Nephron (organoid): Measurements from ENCODE around the gene CTSH.
A peak's percentile ranks its signal among the peaks of the same experiment; 100 is the strongest.

Experiments used
- H3K27ac Mint-ChIP-seq, 3 experiments: 2 replicates each; pipeline ENCODE4 v1.8.0; 2020; ENCODE audit warnings: mixed read lengths in 3 of 3, mild to moderate bottlenecking in 2 of 3, moderate library complexity in 1 of 3
- H3K27me3 Mint-ChIP-seq: 2 replicates; pipeline ENCODE4 v1.8.0; 2021; ENCODE audit warnings: low read depth, mild to moderate bottlenecking, moderate library complexity, mixed read lengths
- H3K36me3 Mint-ChIP-seq: 2 replicates; pipeline ENCODE4 v1.8.0; 2020; ENCODE audit warnings: low read depth, mixed read lengths
- H3K4me1 Mint-ChIP-seq: 2 replicates; pipeline ENCODE4 v1.8.0; 2020; ENCODE audit warnings: mixed read lengths
- H3K4me3 Mint-ChIP-seq, 3 experiments: 2 replicates each; pipeline ENCODE4 v1.8.0; 2020; ENCODE audit warnings: mild to moderate bottlenecking in 3 of 3, mixed read lengths in 3 of 3, moderate library complexity in 2 of 3
- H3K9me3 Mint-ChIP-seq: 2 replicates; pipeline ENCODE4 v1.8.0; 2020; ENCODE audit warnings: mixed read lengths
- TF ChIP-seq, protein P1 (sequence below), 3 experiments: fragments of 200-600 bp; sonication (generic); IDR thresholded peaks; one replicate each; pipeline ENCODE4 v1.5.0; 2021; ENCODE audit warnings: antibody characterized with exemption in 3 of 3; ENCODE audit not compliant: unreplicated experiment in 3 of 3

The CTSH gene

DNA sequence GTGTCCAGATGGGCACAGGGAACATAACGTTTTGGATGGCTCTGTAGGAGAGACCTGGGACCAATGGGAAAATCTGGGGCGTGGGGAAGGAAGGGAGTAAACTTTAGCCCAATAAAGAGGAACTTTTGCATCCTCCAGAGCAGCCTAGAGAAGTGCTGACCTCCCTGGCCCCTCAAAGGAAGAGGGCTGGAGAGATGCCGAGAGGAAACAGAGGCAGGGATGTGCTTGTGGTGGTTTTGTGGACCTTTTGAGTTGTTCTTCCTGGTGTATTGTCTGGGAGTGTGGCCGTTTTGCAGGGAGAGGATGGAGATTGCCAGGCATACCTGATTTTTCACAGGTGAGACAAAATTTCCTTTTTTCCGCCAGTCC is 10.2 kb downstream of the CTSH start:
- Mint-ChIP-seq H3K27ac (peak overlapping the region; percentile 11 to 87 (median 31)), H3K27me3 (peaks cover 3% of the 10 kb centered on the region), H3K9me3 (no peaks in the 10 kb centered on the region), H3K4me1 (peaks cover 42% of the 10 kb centered on the region), H3K36me3 (no peaks in the 10 kb centered on the region), H3K4me3 (no peak overlapping the region)
- TF ChIP-seq, protein P1, sequence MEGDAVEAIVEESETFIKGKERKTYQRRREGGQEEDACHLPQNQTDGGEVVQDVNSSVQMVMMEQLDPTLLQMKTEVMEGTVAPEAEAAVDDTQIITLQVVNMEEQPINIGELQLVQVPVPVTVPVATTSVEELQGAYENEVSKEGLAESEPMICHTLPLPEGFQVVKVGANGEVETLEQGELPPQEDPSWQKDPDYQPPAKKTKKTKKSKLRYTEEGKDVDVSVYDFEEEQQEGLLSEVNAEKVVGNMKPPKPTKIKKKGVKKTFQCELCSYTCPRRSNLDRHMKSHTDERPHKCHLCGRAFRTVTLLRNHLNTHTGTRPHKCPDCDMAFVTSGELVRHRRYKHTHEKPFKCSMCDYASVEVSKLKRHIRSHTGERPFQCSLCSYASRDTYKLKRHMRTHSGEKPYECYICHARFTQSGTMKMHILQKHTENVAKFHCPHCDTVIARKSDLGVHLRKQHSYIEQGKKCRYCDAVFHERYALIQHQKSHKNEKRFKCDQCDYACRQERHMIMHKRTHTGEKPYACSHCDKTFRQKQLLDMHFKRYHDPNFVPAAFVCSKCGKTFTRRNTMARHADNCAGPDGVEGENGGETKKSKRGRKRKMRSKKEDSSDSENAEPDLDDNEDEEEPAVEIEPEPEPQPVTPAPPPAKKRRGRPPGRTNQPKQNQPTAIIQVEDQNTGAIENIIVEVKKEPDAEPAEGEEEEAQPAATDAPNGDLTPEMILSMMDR (IDR thresholded peaks at IDR 0.05; ENCODE audit: unreplicated experiment in 3 of 3) = no peak

DNA sequence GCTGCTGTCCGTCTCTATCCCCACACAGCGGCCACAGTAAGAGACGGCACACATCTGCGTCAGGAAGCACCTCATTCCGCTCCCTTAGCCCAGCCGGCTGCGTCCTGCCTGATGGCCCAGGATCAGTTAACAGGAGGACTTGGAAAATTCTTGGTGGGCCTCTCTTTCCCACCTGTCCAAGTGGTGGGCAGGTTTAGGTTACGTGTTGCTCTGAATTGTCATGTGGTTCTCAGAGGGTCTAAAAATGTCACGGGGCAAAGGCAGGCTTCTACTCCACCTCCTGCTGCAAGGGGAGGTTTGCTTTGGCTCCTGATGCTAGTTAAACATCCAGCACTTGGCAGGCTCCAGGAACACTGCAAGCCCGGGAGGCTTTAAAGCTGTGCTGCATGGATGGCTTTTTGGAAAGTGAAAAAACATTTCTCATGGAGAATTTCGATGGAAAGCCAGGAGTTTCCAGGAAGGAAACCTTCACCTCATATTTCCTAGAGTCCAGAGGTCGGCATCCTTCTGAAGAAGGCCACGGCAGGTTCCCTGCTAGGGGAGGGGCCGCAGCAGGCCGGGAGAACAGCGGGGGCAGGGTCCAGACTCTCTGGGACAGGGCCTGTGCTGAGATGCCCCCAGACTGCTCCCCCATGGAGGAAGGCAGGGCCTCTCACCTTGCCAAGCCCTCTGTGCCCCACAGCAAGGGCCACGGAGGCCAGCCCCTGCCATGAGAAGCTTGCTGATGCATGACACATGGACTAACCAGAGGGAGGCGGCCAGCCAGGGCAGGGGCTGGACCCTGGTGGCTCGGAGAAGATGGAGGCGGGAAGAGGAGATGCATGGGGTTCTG is 10.8 kb downstream of the CTSH start:
- Mint-ChIP-seq H3K4me3 (no peak overlapping the region), H3K27ac (peak overlapping the region; percentile 31 to 87 (median 73)), H3K36me3 (no peaks in the 10 kb centered on the region), H3K4me1 (peaks cover 42% of the 10 kb centered on the region), H3K27me3 (peaks cover 3% of the 10 kb centered on the region), H3K9me3 (no peaks in the 10 kb centered on the region)
- TF ChIP-seq, protein P1 (IDR thresholded peaks at IDR 0.05; ENCODE audit: unreplicated experiment in 3 of 3) = no peak

DNA sequence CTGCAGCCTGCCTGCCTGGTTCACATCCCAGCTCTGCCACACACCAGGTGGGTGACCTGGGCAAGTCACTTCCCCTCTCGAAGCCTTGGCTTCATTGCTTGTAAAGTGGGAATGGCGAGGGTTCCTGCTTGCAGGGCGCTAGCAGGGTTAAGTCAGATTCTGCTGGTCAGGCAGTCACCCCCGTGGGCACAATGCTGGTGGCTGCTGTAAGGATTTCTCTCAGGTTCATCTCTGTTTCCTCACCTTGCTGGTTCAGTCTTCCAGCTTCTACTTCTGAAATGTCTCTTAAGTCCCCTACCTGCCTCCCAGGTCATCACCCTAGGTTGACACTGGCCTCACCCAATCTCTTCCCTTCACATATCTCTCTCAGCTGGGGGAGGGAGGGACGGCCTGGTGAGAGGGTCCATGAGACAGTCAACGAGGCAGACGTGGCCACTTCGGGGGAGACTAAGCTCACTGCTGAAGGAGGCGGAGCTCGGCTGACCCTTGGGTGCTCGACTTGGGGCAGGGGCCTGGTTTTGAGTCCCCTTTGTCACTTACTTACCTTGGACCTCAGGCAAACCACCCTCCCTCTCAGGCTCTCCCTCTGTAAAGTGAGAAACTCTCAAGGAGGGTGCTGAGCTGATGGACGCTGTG is 11.5 kb downstream of the CTSH start:
- Mint-ChIP-seq H3K4me1 (peaks cover 37% of the 10 kb centered on the region), H3K9me3 (no peaks in the 10 kb centered on the region), H3K4me3 (no peak overlapping the region), H3K27me3 (peaks cover 3% of the 10 kb centered on the region), H3K27ac (peak overlapping the region in 2 of 3 experiments; percentile 73 to 87), H3K36me3 (no peaks in the 10 kb centered on the region)
- TF ChIP-seq, protein P1 (IDR thresholded peaks at IDR 0.05; ENCODE audit: unreplicated experiment in 3 of 3) = no peak

DNA sequence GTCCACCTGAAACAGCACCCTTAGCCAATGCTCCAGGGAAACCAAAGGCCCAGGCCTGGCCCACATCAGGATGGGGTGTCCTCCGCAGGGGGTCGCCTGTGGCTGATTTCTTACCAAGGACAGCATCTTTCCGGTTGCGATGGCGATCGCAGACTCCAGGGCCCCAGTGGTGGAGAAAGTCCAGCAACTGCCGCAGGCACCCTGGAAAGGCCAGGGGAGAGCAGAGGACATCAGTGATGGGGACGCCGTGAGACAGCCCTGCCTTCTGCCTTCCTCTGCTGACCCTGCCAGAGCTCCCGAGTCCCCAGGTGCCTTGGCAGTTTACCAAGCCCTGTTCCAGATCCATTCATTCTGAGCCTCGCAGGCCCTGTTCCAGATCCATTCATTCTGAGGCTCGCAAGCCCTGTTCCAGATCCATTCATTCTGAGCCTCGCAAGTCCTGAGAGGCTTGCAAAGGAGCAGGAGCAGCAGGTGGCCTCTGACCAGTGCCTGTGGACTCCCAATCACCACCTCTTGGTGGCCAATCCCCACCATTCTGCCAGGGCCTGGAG is 12.5 kb downstream of the CTSH start:
- Mint-ChIP-seq H3K27me3 (peaks cover 3% of the 10 kb centered on the region), H3K4me1 (peaks cover 32% of the 10 kb centered on the region), H3K4me3 (no peak overlapping the region), H3K9me3 (no peaks in the 10 kb centered on the region), H3K36me3 (no peaks in the 10 kb centered on the region), H3K27ac (peak overlapping the region in 1 of 3 experiments; percentile 51)
- TF ChIP-seq, protein P1 (IDR thresholded peaks at IDR 0.05; ENCODE audit: unreplicated experiment in 3 of 3) = no peak

DNA sequence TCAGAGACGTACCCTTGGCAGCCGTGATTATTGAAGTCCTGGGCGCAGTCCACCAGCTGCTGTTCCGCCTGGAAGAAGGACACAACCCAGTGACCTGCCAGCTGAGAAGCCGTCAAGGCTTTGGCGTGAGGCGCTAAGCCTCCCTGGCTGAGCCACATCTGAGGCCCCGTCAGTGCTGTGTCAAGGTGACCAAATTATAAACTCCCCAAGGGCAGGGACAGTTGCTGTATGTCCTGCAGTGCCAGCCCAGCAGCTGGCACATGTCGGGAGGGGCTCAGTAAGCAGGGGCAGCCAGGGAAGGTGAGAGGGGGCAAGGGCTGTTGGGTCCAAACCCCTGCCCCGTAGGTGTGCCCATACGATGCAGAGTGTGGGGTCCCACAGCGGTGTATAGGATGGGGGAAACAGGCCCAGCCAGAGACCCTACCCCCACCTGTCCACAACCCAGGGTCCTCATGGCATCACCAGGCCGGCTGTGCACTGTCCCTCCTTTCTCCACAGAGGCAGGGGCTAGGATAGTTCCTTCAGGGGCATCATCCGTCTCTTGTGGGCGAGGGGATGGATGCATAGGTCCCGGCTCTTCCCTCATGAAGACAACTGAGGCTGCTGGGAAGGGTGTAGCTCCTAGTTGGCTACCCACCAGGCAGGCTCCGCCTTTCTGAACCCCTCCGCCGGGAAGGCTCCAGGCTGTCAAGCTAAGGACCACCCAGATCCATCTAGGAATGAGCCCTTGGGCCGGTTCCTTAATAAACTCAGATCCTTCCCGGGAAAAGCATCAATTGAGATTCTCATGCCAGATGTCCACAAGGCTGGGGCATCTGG is 13.2 kb downstream of the CTSH start:
- Mint-ChIP-seq H3K9me3 (no peaks in the 10 kb centered on the region), H3K4me3 (no peak overlapping the region), H3K4me1 (peaks cover 28% of the 10 kb centered on the region), H3K36me3 (no peaks in the 10 kb centered on the region), H3K27ac (peak overlapping the region in 2 of 3 experiments; percentile 71 to 81), H3K27me3 (peaks cover 3% of the 10 kb centered on the region)
- TF ChIP-seq, protein P1 (IDR thresholded peaks at IDR 0.05; ENCODE audit: unreplicated experiment in 3 of 3) = no peak
